GM19395 (cell line): ENCODE results near the gene TMEM51.

ENCODE experiments used
- ATAC-seq: cut with Tn5 transposase; IDR thresholded peaks from one replicate; pipeline ENCODE4 v1.9.1; 2021; ENCODE audit warnings: mild to moderate bottlenecking, moderate library complexity; ENCODE audit not compliant: unreplicated experiment

TMEM51 gene

DNA sequence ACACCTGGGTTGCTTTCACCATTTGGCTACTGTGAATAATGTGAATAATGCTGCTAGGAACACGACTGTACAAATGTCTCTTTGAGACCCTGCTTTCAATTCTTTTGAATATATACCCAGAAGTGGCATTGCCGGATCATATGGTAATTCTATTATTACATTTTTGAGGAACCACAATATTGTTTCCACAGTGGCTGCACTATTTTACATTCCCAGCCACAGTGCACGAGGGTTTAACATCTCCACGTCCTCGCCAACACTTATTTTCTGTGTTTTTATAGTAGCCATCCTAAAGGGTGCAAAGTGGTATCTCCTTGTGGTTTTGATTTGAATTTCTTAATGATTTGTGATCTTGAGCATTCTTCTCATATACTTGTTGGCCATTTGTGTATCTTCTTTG, 109.2 kb downstream of the TMEM51 start:
- ATAC-seq, result no peak

- ATAC-seq, result no peak
Measured at GRCh38 chr1:15264769-15265168, 111.2 kb downstream of the TMEM51 start.
